Stimulated activated CD4-positive, alpha-beta T cell treated with anti-CD3 and anti-CD28 coated beads, Interleukin-1b, Interleukin-23, amount 100 ng/mL, for 48 hours (primary cell): ENCODE data around the gene ITGA11.

ENCODE experiments used
- DNase-seq: peaks from one replicate; pipeline ENCODE4 v3.0.0-alpha.2; 2020

ITGA11 gene

GRCh38 chr15:68389041-68389930, 42.7 kb downstream of the ITGA11 start:
- no peak for DNase-seq

GRCh38 chr15:68387381-68388143, 44.4 kb downstream of the ITGA11 start:
- no peak for DNase-seq

- DNase-seq = no peak
Observed at GRCh38 chr15:68386587-68387288, 45.2 kb downstream of the ITGA11 start.

- no peak for DNase-seq
Observed at GRCh38 chr15:68385671-68386586, 46.0 kb downstream of the ITGA11 start.

GRCh38 chr15:68385240-68385561, 46.8 kb downstream of the ITGA11 start:
- no peak for DNase-seq

- DNase-seq = no peak
Observed at GRCh38 chr15:68384451-68385239, 47.3 kb downstream of the ITGA11 start.

- peak; percentile 25 for DNase-seq
Observed at GRCh38 chr15:68383161-68384074, 48.5 kb downstream of the ITGA11 start.

GRCh38 chr15:68382286-68383007, 49.5 kb downstream of the ITGA11 start:
- no peak for DNase-seq

- DNase-seq = no peak
Observed at GRCh38 chr15:68380456-68380855, 51.5 kb downstream of the ITGA11 start.

GRCh38 chr15:68379759-68380290, 52.1 kb downstream of the ITGA11 start:
- no peak for DNase-seq

- no peak for DNase-seq
Observed at GRCh38 chr15:68379058-68379758, 52.8 kb downstream of the ITGA11 start.

GRCh38 chr15:68378595-68378994, 53.4 kb downstream of the ITGA11 start:
- DNase-seq = no peak

- DNase-seq = no peak
Observed at GRCh38 chr15:68377766-68378165, 54.2 kb downstream of the ITGA11 start.

GRCh38 chr15:68376447-68377060, 55.4 kb downstream of the ITGA11 start:
- no peak for DNase-seq

- no peak for DNase-seq
Observed at GRCh38 chr15:68375716-68376220, 56.2 kb downstream of the ITGA11 start.

- DNase-seq = no peak
Observed at GRCh38 chr15:68375191-68375631, 56.8 kb downstream of the ITGA11 start.

- no peak for DNase-seq
Observed at GRCh38 chr15:68374168-68374745, 57.7 kb downstream of the ITGA11 start.

GRCh38 chr15:68373028-68373427, 58.9 kb downstream of the ITGA11 start:
- DNase-seq = no peak
